HEK293 (cell line): ENCODE results near the gene TES.

Experiments used
- CTCF ChIP-seq: fragments of 450-650 bp; formaldehyde crosslinking; IDR thresholded peaks from 2 replicates; pipeline ENCODE4 v1.5.1; 2016; ENCODE audit warnings: missing biosample characterization, missing genetic modification characterization
- ZNF146 ChIP-seq: fragments of 450-650 bp; formaldehyde crosslinking; IDR thresholded peaks from 2 replicates; pipeline ENCODE4 v1.5.1; 2016; ENCODE audit warnings: missing biosample characterization, missing genetic modification characterization
- ZNF174 ChIP-seq: fragments of 450-650 bp; formaldehyde crosslinking; IDR thresholded peaks from 2 replicates; pipeline ENCODE4 v1.5.0; 2017; ENCODE audit warnings: missing biosample characterization, mild to moderate bottlenecking, missing genetic modification characterization
- ZNF510 ChIP-seq: fragments of 450-650 bp; formaldehyde crosslinking; IDR thresholded peaks from 2 replicates; pipeline ENCODE4 v1.5.1; 2018; ENCODE audit warnings: mild to moderate bottlenecking, missing genetic modification characterization, missing biosample characterization; ENCODE audit not compliant: insufficient replicate concordance
- ZNF514 ChIP-seq: fragments of 450-650 bp; formaldehyde crosslinking; IDR thresholded peaks from 2 replicates; pipeline ENCODE4 v1.5.1; 2016; ENCODE audit warnings: missing biosample characterization, missing genetic modification characterization
- TF ChIP-seq, protein P1 (sequence below): fragments of 450-650 bp; formaldehyde crosslinking; IDR thresholded peaks from 2 replicates; pipeline ENCODE4 v1.5.1; 2016; ENCODE audit warnings: missing biosample characterization, missing genetic modification characterization

DNA sequence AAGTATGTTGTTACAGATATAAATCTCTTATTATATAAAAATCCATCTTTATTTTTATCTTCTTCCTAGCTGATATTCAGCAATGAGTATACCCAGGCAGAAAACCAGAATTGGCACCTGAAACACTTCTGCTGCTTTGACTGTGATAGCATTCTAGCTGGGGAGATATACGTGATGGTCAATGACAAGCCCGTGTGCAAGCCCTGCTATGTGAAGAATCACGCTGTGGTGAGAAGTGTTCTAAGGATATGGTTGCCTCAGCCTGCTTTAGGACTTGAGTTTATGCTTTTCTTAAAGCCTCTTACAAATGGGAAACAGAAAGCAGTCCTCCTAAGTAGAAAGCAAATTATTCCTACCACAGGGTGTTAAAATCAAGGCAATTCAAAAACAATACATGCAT is 41.9 kb downstream of the TES start:
- no peak for TF ChIP-seq ZNF146 (tag by site-specific recombination)
- TF ChIP-seq ZNF510 (tag by site-specific recombination), result no peak
- TF ChIP-seq, protein P1, sequence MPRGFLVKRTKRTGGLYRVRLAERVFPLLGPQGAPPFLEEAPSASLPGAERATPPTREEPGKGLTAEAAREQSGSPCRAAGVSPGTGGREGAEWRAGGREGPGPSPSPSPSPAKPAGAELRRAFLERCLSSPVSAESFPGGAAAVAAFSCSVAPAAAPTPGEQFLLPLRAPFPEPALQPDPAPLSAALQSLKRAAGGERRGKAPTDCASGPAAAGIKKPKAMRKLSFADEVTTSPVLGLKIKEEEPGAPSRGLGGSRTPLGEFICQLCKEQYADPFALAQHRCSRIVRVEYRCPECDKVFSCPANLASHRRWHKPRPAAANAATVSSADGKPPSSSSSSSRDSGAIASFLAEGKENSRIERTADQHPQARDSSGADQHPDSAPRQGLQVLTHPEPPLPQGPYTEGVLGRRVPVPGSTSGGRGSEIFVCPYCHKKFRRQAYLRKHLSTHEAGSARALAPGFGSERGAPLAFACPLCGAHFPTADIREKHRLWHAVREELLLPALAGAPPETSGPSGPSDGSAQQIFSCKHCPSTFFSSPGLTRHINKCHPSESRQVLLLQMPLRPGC (tag by site-specific recombination), result no peak
- TF ChIP-seq ZNF514, result no peak
- TF ChIP-seq CTCF, result no peak
- no peak for TF ChIP-seq ZNF174 (tag by site-specific recombination)
